Subcutaneous preadipocyte (primary cell): Measurements from ENCODE around the gene CFAP52. TPM values are rescaled to one million over a fixed set of nuclear protein-coding genes. Genes with fewer than 3 reads are reported as not detected.

Source experiments
- total RNA-seq: library from RNA; depleted of rRNA; stranded (reverse); fragments of >200 nt; gene quantifications from 2 replicates; pipeline ENCODE4 v1.2.3, GENCODE V29; 2012

CFAP52 gene, protein sequence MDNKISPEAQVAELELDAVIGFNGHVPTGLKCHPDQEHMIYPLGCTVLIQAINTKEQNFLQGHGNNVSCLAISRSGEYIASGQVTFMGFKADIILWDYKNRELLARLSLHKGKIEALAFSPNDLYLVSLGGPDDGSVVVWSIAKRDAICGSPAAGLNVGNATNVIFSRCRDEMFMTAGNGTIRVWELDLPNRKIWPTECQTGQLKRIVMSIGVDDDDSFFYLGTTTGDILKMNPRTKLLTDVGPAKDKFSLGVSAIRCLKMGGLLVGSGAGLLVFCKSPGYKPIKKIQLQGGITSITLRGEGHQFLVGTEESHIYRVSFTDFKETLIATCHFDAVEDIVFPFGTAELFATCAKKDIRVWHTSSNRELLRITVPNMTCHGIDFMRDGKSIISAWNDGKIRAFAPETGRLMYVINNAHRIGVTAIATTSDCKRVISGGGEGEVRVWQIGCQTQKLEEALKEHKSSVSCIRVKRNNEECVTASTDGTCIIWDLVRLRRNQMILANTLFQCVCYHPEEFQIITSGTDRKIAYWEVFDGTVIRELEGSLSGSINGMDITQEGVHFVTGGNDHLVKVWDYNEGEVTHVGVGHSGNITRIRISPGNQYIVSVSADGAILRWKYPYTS
- not detected in 2 replicates for total RNA-seq

DNA sequence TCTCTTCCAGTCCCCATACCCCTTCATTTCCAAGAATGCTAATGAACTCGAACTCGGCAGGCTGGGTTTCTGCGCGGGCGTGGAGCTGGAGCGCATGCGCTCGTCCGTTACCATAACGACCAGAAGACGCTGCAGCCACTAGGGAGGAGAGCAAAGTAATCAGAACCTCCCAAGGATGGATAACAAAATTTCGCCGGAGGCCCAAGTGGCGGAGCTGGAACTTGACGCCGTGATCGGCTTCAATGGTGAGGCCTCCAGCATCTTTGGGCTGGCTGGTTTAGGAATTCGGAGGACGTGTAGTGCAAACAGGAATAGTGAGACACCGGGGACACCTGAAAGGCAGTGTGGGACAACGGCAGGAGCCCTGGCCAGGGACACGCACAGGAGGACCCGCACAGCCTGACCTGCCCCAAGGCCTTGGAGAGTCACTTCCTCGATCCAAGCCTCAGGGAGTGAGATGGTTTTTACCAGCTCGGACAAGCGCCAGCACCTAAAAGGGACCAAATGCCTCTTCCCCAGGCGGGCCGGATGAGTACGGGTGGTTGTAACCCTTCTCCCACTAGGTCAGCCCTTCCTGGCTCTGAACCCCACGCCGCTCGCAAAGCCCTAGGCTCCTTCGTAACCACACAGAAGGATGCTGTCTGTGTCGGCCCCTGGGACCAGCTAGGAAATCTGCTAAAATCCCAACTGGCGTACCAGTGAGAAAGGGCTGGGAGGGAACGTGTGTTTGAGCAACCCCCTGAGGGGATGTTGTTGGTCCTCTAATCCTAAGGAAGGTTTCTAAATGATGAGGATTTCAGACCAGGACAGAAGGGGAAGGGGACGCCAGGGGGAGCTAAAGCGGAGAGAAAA lies at the start of gene CFAP52:
Gene CFAP52, plus strand, starts transcription at position 122 of the 852 bp plus-strand sequence. Its CDS starts 54 bp downstream, at position 176.

DNA sequence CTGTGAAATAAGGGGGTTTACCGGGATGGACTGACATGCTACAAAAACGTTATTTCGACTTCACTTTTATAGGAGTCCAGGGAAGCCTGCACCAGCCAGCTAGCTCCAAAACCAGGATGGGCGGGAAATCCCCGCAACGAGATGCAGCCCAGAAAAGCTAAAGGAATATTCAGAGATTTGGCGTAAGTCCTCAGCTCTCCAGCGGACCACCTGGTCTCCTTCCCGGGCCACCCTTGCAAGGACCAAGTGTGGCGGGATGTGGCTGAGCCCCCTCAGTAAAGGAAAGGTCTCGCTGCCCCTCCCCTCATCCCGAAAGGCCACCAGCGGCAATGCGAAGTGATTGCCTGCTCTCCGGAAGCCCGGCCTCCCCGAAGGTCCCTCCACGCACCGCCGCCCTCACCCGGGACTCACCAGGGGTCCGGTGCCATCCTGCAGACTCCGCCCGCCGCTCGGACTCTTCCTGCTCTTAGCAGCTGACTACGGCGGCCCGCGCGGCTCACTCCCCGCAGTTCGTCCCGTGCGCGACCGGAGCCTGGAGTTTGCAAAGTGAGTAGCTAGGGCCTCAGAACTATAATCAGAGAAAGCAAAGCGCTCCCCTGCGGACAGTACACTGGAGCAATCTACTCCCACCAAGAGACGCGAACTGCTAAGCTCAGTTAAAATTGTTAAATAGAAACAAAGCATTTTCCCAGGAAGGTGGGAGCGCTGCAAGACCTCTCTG lies 901 bp upstream of the CFAP52 start, which contains the start of gene STX8:
Gene STX8, minus strand, starts transcription at position 440 of the 721 bp plus-strand sequence. Its CDS starts 12 bp downstream, at position 428.

DNA sequence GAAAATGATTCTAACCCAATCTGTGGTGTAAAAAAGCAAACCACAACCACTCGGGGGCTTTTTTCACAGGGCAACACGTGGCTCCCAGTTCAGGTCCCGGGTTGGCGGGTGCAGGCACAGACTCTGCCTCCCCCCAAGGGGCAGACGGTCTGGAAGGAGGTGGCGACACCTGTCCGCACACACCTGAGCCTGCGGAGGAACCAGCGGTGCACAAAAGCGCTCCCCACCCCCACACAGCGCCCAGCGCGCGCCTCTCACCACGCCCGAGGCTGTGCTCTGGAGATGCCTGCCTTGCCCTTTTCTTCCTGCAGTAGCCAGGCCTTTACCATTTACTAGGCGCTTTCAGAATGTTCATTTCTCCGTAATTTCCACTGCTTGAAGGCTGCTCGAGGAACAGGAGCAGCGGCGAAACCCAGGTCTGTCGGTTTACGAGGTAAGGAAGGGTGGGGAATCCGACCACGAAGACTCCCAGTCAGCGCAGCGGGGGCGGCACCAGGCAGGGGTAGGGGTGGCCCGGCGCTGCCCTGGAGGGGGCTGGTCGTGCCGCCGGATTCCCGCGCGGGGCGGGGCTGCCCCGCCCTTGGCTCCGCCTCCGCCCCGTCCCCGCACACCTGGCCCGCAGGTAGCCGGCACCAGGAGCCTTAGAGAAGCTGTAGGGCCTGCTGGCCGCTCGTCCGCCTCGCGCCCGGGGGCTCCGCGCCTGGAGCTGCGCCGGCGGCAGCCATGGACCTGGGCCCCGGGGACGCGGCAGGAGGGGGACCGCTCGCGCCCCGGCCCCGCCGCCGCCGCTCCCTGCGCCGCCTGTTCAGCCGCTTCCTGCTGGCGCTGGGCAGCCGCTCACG lies 68.7 kb downstream of the CFAP52 start, which contains the start of gene USP43:
Gene USP43, plus strand, starts transcription at position 608 of the 842 bp plus-strand sequence. Its CDS starts 116 bp downstream, at position 724.

Other genes starting within 250 kb of the CFAP52 start
- 69.6 and 97.0 TPM in 2 replicates for gene STX8, start 822 bp upstream of the CFAP52 start, total RNA-seq
- gene USP43, start 68.9 kb downstream of the CFAP52 start, total RNA-seq = under 0.01 and 0.39 TPM in 2 replicates
- gene DHRS7C, start 214.9 kb downstream of the CFAP52 start, total RNA-seq = not detected in 2 replicates
- not detected in 2 replicates for gene GSG1L2, start 245.4 kb downstream of the CFAP52 start, total RNA-seq
- not detected in 2 replicates for gene GLP2R, start 249.3 kb downstream of the CFAP52 start, total RNA-seq